GM18526 (cell line): ENCODE measurements around the gene CBX1.

Source experiments
- POLR2A ChIP-seq: IDR thresholded peaks from 3 replicates; pipeline ENCODE4 v1.6.1; 2011; ENCODE audit not compliant: insufficient read length; ENCODE audit errors: extremely low read depth

Gene CBX1

GRCh38 chr17:48101012-48101720 lies at the start of gene CBX1:
Gene CBX1 (minus strand): TSS chr17:48101478. CDS start chr17:48077004, 24,474 bp downstream.
- peak; percentile 57 for TF ChIP-seq POLR2A

- no peak for TF ChIP-seq POLR2A
These were observed 49.3 kb upstream of the CBX1 start for GRCh38 chr17:48150597-48151001.

DNA sequence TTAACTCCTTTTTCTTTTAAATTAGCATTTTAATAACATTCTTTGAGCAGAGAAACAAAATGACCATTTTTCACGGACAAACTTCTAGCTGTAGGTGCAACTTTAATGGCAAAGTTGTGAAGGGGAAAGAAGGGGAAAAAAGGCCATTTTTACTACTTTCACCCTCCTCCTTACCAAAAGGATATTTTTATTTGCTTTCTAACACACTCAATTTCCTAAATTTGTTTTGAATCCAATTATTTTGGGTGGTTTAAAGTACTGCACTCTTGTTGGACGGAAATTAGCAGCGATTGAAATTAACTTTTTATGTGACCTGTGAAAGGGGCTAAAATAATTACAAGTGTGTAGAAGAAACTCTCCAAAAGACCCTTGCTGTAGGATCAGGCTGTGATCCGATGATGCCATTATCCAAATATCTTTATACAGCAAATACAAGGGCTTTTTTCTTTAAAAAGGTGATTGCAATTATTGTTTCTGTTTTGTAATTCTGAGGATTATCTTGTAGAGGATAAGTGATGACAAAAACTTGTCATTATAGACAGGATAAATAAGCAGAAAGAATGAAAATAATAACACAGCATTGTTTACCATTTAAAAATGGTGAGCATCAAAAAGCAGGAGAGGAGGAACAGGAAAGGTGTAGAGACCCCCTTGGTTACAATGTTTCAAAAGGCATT lies 48.6 kb upstream of the CBX1 start:
- TF ChIP-seq POLR2A = no peak

GRCh38 chr17:48148854-48149786 lies 47.8 kb upstream of the CBX1 start:
- no peak for TF ChIP-seq POLR2A

DNA sequence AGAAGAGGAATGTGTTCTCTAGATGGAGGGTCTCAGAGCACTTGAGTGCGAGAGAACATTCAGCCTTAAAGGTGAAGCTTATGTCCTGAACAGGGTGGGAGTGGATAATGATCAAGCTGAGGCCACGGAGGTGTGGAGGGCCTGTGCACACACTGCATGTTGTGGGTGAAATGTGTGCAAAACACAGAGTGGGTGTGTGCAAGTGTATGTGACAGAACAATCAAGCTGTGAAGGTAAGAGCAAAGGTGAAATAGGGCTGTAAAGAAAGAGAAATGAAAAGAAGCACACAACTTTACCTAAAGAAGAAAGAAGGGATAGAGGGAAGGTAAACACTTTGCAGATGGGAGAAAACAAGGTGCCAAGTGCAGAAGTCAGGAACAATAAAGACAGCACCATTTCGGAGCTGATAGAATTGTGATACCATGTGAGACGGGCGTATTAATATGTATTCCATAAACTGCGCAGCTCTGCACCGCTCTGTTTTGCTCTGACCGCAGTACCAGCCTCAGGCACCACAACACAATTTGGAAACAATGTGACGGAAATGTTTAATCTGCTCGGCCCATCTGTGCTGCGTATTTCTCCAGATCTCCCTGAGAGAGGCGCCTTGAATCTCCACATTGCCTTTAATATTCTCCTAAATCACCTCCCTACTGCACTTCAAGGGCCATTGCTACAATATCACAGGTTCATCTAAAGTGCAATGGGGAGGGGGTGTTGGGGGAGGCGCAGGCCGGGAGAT lies 46.9 kb upstream of the CBX1 start:
- no peak for TF ChIP-seq POLR2A

DNA sequence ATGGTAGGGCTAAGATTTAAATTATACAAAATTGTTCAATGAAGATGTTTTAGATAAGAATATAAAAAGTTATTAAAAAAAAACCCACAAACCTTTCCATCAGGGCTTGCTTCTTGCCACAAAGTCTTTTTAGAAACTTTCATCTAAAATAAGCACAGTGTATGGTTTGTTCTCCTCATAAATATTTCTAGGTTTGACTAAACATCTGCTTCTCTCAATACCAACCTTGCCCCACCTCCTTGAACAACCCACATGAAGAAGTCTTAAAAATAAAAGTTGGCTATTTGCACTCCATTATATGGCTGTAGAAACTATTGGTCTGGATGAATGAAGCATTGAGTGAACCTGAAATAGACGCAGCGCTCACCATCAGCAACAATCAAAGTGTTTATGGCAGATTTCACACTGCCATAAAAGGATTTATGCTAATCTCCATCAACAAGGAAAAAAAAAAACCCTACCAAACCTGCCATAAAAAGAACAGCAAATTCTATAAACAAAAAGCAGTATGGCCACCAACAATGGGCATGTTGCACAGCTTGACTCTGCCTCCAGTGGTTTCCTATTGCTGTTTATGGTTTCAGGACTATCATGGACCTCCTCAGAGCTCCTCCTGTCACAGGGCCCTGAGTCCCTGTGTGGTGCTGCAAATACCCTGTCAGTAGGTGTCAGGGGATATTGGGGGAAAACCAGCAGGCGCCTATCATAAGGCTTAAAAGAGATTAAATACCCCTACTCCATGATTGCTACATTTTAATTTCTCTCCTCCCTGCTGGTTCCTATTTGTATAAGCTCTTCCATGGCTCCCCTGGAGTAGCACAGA lies 43.9 kb upstream of the CBX1 start:
- no peak for TF ChIP-seq POLR2A

- TF ChIP-seq POLR2A = no peak
These were observed 43.0 kb upstream of the CBX1 start for GRCh38 chr17:48144231-48144630.

- no peak for TF ChIP-seq POLR2A
These were observed 42.4 kb upstream of the CBX1 start for GRCh38 chr17:48143629-48144028.

- TF ChIP-seq POLR2A = no peak
These were observed 38.7 kb upstream of the CBX1 start for GRCh38 chr17:48139944-48140343.

GRCh38 chr17:48137656-48138055 lies 36.4 kb upstream of the CBX1 start:
- no peak for TF ChIP-seq POLR2A

GRCh38 chr17:48134912-48135480 lies 33.7 kb upstream of the CBX1 start:
- TF ChIP-seq POLR2A = no peak

DNA sequence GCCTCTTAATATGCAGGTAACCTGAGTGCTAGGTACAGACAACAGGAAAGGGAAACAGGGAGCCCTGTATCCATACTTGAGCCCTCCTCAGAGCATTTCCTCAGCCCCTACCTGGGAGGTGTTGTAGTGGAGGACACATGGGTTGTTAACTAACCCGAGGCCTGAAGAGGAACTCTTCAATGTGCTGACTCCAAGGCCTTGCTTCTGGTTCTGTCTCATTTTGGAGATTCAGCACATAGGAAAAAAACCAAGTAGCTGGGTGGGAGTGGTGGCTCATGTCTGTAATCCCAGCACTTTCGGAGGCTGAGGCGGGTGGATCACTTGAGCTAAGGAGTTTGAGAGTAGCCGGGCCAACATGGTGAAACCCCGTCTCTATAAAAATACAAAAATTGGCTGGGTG lies 31.1 kb upstream of the CBX1 start:
- TF ChIP-seq POLR2A = no peak

DNA sequence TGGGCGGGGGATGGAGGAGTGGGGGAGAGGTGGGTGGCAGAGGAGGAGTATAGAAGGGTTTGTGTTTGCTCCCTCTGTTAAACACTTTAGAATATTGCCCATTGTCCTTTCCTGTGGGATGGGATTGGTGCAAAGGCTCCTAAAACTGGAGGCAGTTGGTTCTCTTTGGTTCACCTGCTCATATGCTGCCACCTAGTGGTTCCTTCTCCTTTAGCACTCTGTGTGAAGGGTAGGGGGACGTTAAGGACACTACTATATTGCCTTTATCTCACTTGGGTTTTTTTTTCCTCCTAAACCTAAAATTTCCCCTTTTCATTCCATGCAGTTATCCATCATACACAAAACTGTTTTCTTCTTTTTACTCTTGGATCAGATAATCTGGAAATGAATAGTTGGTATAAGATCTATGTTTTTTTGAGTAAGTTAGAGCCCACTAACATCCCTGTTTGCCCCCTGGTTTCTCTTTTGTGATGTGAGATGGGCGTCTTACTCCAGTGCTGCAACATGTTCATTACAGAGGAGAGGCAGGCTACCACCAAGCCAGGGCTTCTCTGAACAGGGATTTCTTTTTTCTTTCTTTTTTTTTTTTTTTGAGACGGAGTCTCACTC lies 30.0 kb upstream of the CBX1 start:
- no peak for TF ChIP-seq POLR2A
